HG02759 (cell line): ENCODE results near the gene LECT2.

ENCODE experiments used
- ATAC-seq: cut with Tn5 transposase; IDR thresholded peaks from one replicate; pipeline ENCODE4 v1.9.1; 2021; ENCODE audit warnings: mild to moderate bottlenecking, moderate library complexity; ENCODE audit not compliant: unreplicated experiment

Gene LECT2

GRCh38 chr5:135954899-135955298 lies at the start of gene LECT2:
Gene LECT2, minus strand, starts transcription at chr5:135954983. Its CDS starts 150 bp downstream, at chr5:135954833.
- ATAC-seq: no peak

DNA sequence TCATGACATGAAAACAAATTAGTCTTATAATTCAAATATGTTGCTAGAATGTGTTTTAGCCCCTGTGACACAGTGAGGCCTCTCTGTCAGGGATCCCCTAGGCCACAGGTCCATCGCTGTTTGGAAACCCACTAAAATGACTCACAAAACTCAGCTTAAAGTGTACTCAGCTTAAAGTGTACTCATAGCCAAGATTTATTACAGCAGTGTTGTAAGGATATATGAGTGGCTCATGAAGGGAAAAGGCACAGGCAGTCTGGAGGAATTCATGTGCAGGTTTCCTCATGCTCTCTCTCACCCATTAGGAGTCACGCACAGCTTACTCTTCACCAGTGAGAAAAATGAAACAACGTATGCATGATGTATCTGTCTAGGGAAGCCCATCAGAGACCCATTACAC lies 49.7 kb upstream of the LECT2 start:
- no peak for ATAC-seq

- no peak for ATAC-seq
Observed at GRCh38 chr5:136001466-136001981, 46.7 kb upstream of the LECT2 start.

DNA sequence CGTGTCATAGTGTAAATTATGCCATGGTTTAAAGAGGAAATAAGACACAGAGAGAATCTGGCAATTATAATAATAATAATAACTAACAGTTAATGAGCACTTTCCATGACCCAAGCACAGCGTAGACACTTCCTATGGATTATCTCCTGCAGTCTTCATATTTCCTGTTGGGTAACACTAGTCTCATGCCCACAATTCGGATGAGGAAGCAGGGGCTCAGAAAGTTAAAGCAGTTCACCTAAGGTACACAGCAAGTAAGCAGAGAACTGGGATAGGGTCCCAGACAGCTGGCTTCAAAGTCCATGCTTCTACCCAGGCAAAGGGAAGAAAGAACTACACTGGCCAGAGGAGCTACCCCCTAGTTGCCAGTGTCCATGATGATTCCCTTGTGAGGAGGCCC lies 46.1 kb upstream of the LECT2 start:
- ATAC-seq: no peak

GRCh38 chr5:136000147-136000546 lies 45.4 kb upstream of the LECT2 start:
- no peak for ATAC-seq

DNA sequence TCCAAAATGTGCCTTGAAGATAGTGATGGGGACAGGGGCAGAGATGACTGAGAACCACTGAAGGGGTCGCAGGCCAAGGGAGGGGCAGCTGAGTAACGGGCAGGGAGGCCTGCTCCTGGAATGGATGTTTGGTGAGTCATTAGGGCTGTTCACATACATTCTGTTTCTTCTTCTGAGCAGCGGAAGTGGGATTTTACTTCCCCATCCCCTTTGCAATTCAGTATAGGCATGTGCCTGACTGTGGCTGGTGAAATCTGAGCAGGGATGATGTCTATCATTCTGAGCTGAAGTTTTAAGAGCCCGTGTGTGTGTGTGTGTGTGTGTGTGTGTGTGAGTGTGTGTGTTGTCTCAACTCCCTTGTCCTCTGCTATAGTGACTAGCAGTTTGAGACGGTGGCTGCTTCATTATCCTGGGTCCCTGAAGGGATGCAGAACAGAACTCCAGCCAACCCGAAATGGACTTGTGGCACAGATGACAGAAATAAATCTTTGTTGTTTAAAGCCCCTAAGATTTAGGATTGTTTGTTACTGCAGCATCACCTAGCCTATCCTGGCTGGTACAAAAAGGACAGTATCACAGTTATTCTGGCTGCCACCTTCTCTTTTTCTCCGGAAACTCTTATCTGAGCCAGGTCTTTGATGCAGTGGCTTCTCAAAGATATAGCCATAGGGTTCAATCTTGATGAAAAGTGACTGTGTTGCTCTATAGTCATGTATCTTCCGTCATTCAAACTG lies 44.8 kb upstream of the LECT2 start:
- ATAC-seq: no peak

- no peak for ATAC-seq
Observed at GRCh38 chr5:135998889-135999288, 44.1 kb upstream of the LECT2 start.

DNA sequence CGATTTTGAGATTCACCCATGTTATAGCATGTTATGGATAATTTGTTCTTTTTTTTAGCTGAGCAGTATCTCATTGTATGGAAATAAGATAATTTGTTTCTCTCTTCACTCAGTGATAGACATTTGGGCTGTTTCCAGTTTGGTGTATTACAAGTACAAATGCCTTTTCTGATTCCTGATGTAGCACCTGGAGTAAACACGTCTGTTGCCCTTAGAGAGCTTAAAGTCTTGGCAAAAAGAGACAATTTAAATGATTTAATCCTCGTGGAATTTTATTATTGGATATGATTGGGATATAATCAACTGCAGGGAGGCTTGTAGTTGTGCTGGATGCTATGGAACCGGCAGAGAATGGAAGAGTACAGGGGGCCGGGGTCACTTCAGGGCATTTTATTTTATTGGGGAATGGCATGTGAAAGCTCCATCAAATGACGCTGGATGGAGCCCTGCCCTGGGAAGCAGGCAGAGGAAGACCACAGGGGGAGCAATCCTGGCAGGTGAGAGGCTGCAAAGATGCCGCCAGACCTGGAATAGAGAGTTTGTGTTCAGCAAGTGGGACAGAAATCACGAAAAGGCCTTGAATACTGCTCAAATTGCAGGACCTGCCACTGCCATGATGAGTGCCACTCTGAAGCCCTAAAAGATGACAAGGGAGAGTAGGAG lies 43.0 kb upstream of the LECT2 start:
- ATAC-seq: no peak

- ATAC-seq: no peak
Observed at GRCh38 chr5:135996611-135997010, 41.8 kb upstream of the LECT2 start.

DNA sequence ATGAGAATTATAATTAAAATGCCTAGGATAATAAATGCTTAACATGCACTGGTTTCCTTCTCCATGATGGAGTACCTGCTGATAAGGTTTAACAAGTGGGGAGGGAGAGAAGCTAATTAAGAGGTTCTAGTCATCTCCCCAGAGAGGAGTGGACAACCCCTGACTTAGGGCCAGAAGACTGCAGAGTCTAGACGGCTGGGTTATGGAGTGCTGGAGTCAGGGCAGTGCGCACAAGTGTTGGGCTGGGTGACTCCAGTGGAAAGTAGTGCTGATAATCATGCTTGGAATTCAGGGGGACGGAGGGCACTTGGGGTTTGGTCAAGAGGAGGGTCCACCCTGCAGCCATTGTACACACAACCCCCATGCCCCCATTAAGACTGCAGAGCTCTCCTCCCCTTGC lies 41.2 kb upstream of the LECT2 start:
- ATAC-seq: no peak

- no peak for ATAC-seq
Observed at GRCh38 chr5:135993880-135994636, 39.3 kb upstream of the LECT2 start.

DNA sequence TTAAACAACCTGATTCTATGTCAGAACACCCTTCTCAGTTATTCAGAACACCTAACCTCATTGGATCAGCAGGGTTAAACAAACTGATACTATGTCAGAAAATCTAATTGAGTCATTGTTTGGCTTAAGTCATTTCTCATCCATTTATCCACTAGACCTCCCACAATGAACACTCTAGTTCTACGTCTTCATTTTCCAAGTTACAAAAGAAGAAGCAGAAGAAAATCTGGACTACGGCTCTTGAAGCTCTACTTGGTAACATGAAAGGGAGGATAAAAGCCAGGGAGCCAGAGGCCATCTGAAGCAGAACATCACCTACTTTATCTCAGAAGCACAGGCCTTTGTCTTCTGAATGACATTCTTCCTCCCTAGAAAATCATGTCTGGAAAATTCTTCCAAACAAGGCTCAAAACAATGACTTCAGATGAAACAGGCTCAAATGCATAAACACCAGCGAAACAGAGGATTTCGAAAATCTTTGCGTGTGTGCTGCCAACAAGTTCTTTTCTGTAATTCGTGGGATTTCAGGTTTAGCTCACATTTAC lies 38.6 kb upstream of the LECT2 start:
- ATAC-seq: no peak

DNA sequence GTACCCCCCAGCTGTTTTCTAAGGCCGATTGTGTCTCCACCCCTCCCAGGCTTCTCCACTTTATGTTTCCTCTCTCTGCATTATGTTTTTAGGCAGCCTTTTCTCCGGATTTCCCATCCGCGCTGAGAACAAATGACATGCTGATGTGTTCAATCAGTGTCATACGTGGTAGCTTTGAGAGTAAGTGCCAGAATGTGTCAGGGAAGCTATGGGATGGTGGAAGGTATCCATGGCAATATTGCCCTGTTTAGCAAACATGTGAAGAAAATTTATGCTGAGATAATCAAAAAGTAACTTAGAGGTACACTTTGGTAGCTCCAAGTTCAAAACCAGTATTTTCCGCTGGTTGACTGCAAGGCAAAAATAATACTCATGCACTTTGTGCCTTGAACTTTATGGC lies 36.6 kb upstream of the LECT2 start:
- no peak for ATAC-seq

DNA sequence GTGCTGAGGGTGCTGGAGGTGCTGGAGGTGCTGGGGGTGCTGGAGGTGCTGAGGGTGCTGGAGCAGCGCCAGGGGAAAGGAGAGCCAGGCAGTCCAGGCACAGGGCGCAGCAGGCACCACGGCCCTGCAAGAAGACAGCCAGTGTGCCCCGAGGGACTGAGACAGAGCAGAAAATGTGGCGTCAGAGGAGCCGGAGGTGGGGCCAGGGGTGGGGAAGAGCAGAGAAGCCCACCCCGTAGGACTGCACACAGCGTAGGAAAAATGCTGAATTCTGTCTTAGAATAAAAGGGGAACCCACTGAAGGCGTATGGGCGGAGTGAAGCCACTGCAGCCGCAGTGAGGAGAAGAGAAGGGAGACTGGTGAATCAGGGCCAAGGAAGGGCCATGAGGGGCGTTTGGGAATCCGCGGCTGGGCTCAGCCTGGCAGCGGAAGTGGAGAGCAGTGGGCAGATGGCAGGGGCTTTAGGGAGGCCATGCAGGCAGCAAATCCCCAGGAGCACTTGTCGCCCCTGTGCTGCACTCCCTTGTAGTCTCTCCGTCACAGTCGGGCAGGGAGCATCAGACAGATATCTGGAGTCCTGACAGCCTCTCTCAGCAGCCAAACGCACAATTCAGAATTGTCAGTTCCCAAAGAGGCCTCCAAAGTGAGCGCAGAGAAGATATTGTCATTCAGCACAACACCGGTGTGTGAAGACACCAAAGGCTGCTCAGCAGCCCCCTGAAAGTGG lies 35.9 kb upstream of the LECT2 start:
- ATAC-seq: no peak

- ATAC-seq: no peak
Observed at GRCh38 chr5:135989686-135990085, 34.9 kb upstream of the LECT2 start.

DNA sequence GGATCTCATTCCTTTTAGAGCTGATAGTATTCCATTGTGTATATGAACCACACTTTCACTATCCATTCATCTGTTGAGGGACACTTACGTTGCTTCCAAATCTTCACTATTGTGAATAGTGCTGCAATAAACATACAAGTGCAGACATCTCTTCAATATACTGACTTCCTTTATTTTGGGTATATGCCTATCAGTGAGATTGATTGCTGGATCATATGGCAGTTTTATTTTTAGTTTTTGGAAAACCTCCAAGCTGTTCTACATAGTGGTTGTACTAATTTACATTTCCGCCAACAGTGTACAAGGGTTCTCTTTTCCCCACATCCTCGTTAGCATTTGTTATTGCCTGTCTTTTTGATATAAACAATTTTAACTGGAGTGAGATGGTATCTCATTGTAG lies 33.8 kb upstream of the LECT2 start:
- ATAC-seq: no peak

DNA sequence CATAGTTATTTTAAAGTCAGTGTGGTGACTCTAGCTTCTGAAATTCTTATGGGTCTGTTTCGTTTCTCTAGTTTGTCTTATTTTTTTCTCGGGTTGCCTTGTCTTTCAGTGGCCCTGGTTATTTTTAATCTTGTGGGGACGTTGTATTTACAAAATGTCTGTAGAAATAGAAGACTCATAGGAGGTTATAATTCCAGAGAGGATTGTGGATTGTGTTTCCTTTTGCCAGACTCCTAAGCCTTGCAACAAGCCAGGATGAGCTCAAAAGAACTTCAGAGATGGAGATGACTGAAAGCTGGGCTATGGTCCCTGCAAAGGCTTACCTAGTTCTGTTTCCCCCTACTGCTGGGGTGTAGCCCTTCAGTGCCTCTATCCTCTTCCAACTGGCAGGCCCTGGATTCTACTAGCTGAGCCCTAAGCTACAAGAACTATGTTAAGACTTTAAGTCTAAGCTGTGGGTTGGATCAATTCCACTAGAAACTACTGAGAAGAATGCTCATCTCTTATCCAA lies 32.2 kb upstream of the LECT2 start:
- ATAC-seq: no peak

GRCh38 chr5:135986401-135986800 lies 31.6 kb upstream of the LECT2 start:
- ATAC-seq: no peak

GRCh38 chr5:135985951-135986350 lies 31.2 kb upstream of the LECT2 start:
- no peak for ATAC-seq

DNA sequence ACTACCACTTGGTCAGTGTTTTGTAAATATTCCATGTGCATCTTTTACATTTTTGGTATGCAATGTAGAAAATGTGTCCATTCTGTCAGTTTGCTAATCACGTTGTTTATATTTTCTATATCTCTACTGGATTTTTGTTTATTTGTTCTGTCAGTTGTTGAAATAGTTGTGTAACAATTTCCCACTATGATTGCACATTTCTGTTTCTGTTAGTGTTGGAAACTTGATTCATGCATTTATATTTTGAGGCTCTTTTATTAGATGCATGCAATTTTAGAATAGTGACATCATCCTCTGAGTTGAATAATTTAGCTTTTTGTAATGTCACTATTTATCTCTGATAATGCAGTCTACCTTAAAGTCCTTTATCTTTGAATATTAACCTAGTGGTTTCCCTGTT lies 25.8 kb upstream of the LECT2 start:
- ATAC-seq: no peak

DNA sequence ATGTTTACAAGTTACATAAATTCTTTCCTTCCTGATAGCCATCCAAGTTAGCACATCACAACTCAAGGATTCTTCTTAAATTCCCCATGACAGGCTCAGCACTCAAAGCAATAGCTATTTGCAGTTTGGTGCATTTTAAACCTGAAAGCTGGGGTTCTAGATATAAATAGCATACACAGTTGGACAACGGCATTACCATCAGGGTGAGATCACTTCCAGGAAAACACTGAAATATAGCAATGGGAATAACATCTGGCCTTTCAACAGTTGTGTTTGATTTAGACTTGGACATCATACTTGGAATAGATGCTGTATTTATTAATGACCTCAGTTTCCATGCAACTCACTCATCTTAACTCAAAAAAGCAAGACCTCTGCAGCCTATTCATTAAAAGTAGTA lies 24.7 kb upstream of the LECT2 start:
- ATAC-seq: no peak
